Suprapubic skin (tissue), 4 donors: ENCODE results near the gene OVOL1.

Experiments
- CTCF ChIP-seq, 2 donors: fragments of 200-600 bp in 1 of 2; fragments of 450-650 bp in 1 of 2; sonication (generic) in 1 of 2; IDR thresholded peaks; one replicate each; pipeline ENCODE4 v1.5.1; 2016 to 2019; ENCODE audit warnings: antibody characterized with exemption in 2 of 2, mild to moderate bottlenecking in 1 of 2, moderate library complexity in 1 of 2
- POLR2A ChIP-seq, 2 donors: fragments of 450-650 bp; IDR thresholded peaks; one replicate each; pipeline ENCODE4 v1.6.1; 2017; ENCODE audit warnings: antibody characterized with exemption in 2 of 2, mild to moderate bottlenecking in 2 of 2, moderate library complexity in 2 of 2
- POLR2AphosphoS5 ChIP-seq, 3 donors: sonication (generic); formaldehyde crosslinking; IDR thresholded peaks; one replicate each; pipeline ENCODE4 v1.6.1; 2017; ENCODE audit warnings: antibody characterized with exemption in 3 of 3

DNA sequence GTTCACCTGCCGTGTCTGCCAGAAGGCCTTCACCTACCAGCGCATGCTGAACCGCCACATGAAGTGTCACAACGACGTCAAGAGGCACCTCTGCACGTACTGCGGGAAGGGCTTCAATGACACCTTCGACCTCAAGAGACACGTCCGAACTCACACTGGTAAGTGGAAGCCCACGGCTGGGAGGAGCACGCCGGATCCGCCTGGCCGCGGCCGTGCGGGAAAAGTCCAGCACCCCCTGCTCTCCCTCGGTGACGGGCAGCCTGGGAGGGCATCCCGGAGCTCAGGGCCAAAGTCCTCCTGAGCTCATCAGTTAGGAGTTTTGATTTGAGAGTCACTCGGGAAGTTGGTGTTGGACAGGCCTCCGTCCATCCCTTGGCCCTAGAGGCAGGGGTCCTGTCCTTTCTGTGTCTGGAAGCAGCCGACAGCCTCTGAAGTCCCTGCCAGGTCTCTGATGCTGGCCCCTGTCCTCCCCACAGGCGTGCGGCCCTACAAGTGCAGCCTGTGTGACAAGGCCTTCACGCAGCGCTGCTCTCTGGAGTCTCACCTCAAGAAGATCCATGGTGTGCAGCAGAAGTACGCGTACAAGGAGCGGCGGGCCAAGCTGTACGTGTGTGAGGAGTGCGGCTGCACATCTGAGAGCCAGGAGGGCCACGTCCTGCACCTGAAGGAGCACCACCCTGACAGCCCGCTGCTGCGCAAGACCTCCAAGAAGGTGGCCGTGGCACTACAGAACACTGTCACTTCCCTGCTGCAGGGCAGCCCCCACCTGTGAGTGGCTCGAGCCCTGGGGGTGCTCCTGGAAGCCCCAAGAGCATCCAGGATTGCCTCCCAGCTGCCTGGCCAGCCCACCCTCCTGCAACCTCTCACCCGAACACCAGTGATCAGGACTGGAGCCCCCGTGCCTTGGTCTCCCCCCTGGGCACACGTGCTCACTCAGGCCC, 8.0 kb downstream of the OVOL1 start:
- TF ChIP-seq CTCF (IDR thresholded peaks at IDR 0.05) (no peak), POLR2AphosphoS5 (IDR thresholded peaks at IDR 0.05) (no peak), POLR2A (IDR thresholded peaks at IDR 0.05) (no peak)
